ENCODE results near the gene IL22RA1. TPM values are rescaled to one million over a fixed set of nuclear protein-coding genes. Genes with fewer than 3 reads are reported as not detected.

IL22RA1 gene
- total and polyA plus RNA-seq, 10 of the 15 experiments (the other 5 are each of a cell fraction or from before 2014, with no cell fraction given): not detected

DNA sequence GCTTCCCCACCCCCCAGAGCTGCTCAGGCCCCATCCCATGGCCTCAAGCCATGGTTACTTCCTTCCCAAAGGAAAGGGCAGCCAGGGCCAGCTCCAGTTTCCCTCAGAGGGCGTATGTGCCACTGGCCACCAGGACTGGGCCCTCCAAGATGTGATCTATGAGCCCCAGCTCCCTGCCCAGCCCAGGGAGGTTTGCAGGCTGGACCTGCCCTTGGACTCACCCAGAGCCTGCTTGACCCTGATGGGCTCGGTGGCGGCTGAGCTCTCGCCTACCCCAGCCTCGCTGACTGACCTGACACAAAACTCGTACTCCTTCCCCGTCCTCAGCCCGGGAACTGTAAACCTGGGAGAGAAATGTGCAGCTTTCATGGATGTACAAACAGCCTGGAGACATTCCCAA lies 60.6 kb downstream of the IL22RA1 start:
- Histone ChIP-seq H2AFZ (ENCODE audit: control insufficient read depth, low read depth, low read length) (no peak overlapping the region), H3K9me3 (replicated peaks; ENCODE audit: control insufficient read depth, insufficient read depth, low read length) (no peaks in the 10 kb centered on the region), H3K36me3 (ENCODE audit: control insufficient read depth in 2 of 2, insufficient read depth in 2 of 2, low read length in 1 of 2) (no peaks in the 10 kb centered on the region), H4K20me1 (ENCODE audit: control insufficient read depth, insufficient read depth) (no peaks in the 10 kb centered on the region), H3K79me2 (ENCODE audit: control insufficient read depth, insufficient read depth, low read length) (no peaks in the 10 kb centered on the region), H3K4me1 (ENCODE audit: control insufficient read depth, insufficient read depth, low read length) (no peaks in the 10 kb centered on the region), H3K27me3 (replicated peaks in 1 of 2; ENCODE audit: control insufficient read depth in 2 of 2, insufficient read depth in 2 of 2, low read length in 1 of 2) (peaks cover 0 to 7% of the 10 kb centered on the region in 2 experiments; a peak in 2 of 4 replicates), H3K9ac (ENCODE audit: control insufficient read depth, insufficient read depth, low read length) (no peak overlapping the region), H3K4me2 (ENCODE audit: control insufficient read depth, insufficient read depth) (no peak overlapping the region), H3K27ac (ENCODE audit: control insufficient read depth, insufficient read depth) (no peak overlapping the region), H3K4me3 (no peak overlapping the region)
- ATAC-seq (no peak), DNase-seq (ENCODE audit: low read depth, low spot score) (no peak), FAIRE-seq (no peak)
- ChIA-PET POLR2A (no interaction called here), CTCF (interaction anchor here (0.8 kb wide), 1 partner anchor 310 kb away, joined by 4 read pairs; no protein-coding TSS in a partner anchor), SMC1A (ENCODE audit: uncharacterized antibody, unreplicated experiment) (no interaction called here), RAD21 (ENCODE audit: unreplicated experiment) (no interaction called here)
- no TSS peak for BruUV-seq (replicated peaks)
- intact Hi-C loops (cut with micrococcal nuclease; ENCODE audit: unreplicated experiment) (no loop called here), in situ Hi-C loops (cut with MboI) (no loop called here)
- no peak for TF ChIP-seq ZNF622 (IDR thresholded peaks at IDR 0.05)
- no peak for TF ChIP-seq IKZF2 (IDR thresholded peaks at IDR 0.05)
- no peak for TF ChIP-seq NR2C1 (IDR thresholded peaks at IDR 0.05)
- TF ChIP-seq, protein P1, sequence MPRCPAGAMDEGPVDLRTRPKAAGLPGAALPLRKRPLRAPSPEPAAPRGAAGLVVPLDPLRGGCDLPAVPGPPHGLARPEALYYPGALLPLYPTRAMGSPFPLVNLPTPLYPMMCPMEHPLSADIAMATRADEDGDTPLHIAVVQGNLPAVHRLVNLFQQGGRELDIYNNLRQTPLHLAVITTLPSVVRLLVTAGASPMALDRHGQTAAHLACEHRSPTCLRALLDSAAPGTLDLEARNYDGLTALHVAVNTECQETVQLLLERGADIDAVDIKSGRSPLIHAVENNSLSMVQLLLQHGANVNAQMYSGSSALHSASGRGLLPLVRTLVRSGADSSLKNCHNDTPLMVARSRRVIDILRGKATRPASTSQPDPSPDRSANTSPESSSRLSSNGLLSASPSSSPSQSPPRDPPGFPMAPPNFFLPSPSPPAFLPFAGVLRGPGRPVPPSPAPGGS (IDR thresholded peaks at IDR 0.05; ENCODE audit: borderline replicate concordance, insufficient read depth, low read depth, low read length, poor library complexity, severe bottlenecking): no peak
- WGBS (ENCODE audit: insufficient coverage, insufficient replicate concordance, low lambda C conversion rate, missing lambda C conversion rate): 21% methylated on average over 8 of the region's 8 CpGs

DNA sequence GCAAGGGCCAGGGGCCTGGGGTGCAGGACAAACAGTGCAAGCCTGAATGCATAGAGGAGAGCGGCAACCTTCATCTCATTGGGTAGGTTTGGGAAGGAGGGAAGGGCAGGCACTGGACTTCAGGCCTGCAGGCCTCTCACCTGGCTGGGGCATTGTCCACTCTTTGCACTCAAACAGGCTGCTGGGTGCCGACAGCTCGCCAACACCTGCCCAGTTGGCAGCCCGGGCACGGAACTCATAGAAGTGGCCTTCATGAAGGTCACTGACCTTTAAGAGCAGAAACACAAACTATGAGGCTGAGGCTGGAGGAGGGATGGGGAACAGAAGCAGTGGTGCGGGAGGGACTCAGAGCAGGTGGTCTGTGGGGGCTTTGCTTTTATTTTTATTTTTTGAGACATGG lies 61.8 kb downstream of the IL22RA1 start:
- POLR2A ChIA-PET: no interaction called here
- CTCF ChIA-PET: interaction anchor here (1.6 kb wide), 1 partner anchor 10 kb away, joined by 4 read pairs; no protein-coding TSS in a partner anchor
- WGBS (ENCODE audit: insufficient coverage, insufficient replicate concordance, low lambda C conversion rate, missing lambda C conversion rate): 53% methylated on average over 6 of the region's 6 CpGs
- no peak overlapping the region for H2AFZ ChIP-seq (ENCODE audit: control insufficient read depth, low read depth, low read length)
- in situ Hi-C loops (cut with MboI): no loop called here
- H3K27me3 ChIP-seq (replicated peaks in 1 of 2; ENCODE audit: control insufficient read depth in 2 of 2, insufficient read depth in 2 of 2, low read length in 1 of 2): peaks cover 0 to 4% of the 10 kb centered on the region in 2 experiments; a peak in 2 of 4 replicates
- RAD21 ChIA-PET (ENCODE audit: unreplicated experiment): no interaction called here
- H4K20me1 ChIP-seq (ENCODE audit: control insufficient read depth, insufficient read depth): no peaks in the 10 kb centered on the region
- no TSS peak for BruUV-seq (replicated peaks)
- no peak overlapping the region for H3K4me3 ChIP-seq
- no peaks in the 10 kb centered on the region for H3K36me3 ChIP-seq (ENCODE audit: control insufficient read depth in 2 of 2, insufficient read depth in 2 of 2, low read length in 1 of 2)
- intact Hi-C loops (cut with micrococcal nuclease; ENCODE audit: unreplicated experiment): no loop called here
- SMC1A ChIA-PET (ENCODE audit: uncharacterized antibody, unreplicated experiment): interaction anchor here (0.9 kb wide), 1 partner anchor 10 kb away, joined by 3 read pairs; no protein-coding TSS in a partner anchor
- H3K9ac ChIP-seq (ENCODE audit: control insufficient read depth, insufficient read depth, low read length): no peak overlapping the region
- H3K9me3 ChIP-seq (replicated peaks; ENCODE audit: control insufficient read depth, insufficient read depth, low read length): no peaks in the 10 kb centered on the region
- no peak for DNase-seq (ENCODE audit: low read depth, low spot score)
- no peaks in the 10 kb centered on the region for H3K4me1 ChIP-seq (ENCODE audit: control insufficient read depth, insufficient read depth, low read length)
- no peaks in the 10 kb centered on the region for H3K79me2 ChIP-seq (ENCODE audit: control insufficient read depth, insufficient read depth, low read length)
- H3K27ac ChIP-seq (ENCODE audit: control insufficient read depth, insufficient read depth): no peak overlapping the region
- no peak overlapping the region for H3K4me2 ChIP-seq (ENCODE audit: control insufficient read depth, insufficient read depth)
- no peak for ATAC-seq
- FAIRE-seq: no peak
- TF ChIP-seq RB1 (IDR thresholded peaks at IDR 0.05; ENCODE audit: borderline replicate concordance) (no peak), SREBF2 (IDR thresholded peaks at IDR 0.05; ENCODE audit: low read length) (no peak), CBX5 (IDR thresholded peaks at IDR 0.05; ENCODE audit: low read depth) (no peak), SRF (IDR thresholded peaks at IDR 0.05; ENCODE audit: low read depth in 2 of 2, low read length in 2 of 2) (no peak), MEF2B (IDR thresholded peaks at IDR 0.05; ENCODE audit: partially characterized antibody, poor library complexity, severe bottlenecking) (no peak)
- TF ChIP-seq, protein P2, sequence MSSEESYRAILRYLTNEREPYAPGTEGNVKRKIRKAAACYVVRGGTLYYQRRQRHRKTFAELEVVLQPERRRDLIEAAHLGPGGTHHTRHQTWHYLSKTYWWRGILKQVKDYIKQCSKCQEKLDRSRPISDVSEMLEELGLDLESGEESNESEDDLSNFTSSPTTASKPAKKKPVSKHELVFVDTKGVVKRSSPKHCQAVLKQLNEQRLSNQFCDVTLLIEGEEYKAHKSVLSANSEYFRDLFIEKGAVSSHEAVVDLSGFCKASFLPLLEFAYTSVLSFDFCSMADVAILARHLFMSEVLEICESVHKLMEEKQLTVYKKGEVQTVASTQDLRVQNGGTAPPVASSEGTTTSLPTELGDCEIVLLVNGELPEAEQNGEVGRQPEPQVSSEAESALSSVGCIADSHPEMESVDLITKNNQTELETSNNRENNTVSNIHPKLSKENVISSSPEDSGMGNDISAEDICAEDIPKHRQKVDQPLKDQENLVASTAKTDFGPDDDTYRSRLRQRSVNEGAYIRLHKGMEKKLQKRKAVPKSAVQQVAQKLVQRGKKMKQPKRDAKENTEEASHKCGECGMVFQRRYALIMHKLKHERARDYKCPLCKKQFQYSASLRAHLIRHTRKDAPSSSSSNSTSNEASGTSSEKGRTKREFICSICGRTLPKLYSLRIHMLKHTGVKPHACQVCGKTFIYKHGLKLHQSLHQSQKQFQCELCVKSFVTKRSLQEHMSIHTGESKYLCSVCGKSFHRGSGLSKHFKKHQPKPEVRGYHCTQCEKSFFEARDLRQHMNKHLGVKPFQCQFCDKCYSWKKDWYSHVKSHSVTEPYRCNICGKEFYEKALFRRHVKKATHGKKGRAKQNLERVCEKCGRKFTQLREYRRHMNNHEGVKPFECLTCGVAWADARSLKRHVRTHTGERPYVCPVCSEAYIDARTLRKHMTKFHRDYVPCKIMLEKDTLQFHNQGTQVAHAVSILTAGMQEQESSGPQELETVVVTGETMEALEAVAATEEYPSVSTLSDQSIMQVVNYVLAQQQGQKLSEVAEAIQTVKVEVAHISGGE (CRISPR knock-in tag; IDR thresholded peaks at IDR 0.05): no peak
- TF ChIP-seq, protein P3, sequence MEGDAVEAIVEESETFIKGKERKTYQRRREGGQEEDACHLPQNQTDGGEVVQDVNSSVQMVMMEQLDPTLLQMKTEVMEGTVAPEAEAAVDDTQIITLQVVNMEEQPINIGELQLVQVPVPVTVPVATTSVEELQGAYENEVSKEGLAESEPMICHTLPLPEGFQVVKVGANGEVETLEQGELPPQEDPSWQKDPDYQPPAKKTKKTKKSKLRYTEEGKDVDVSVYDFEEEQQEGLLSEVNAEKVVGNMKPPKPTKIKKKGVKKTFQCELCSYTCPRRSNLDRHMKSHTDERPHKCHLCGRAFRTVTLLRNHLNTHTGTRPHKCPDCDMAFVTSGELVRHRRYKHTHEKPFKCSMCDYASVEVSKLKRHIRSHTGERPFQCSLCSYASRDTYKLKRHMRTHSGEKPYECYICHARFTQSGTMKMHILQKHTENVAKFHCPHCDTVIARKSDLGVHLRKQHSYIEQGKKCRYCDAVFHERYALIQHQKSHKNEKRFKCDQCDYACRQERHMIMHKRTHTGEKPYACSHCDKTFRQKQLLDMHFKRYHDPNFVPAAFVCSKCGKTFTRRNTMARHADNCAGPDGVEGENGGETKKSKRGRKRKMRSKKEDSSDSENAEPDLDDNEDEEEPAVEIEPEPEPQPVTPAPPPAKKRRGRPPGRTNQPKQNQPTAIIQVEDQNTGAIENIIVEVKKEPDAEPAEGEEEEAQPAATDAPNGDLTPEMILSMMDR (IDR thresholded peaks at IDR 0.05 in 2 of 3, conservative IDR thresholded peaks at IDR 0.05 in 1 of 3; ENCODE audit: control insufficient read depth in 2 of 3, extremely low read depth in 1 of 3, insufficient read depth in 1 of 3, low read depth in 3 of 3, low read length in 3 of 3): no peak
